T-helper 1 cell (primary cell): ENCODE data around the gene MFSD11.
"Not testable (repeated sequence)": the region's sequence is repeated elsewhere in the genome, so short reads cannot be mapped to it uniquely, and the experiment has no call there.

Experiments
- DNase-seq, 5 donors: peaks; one replicate each; pipeline ENCODE4 v3.0.0-alpha.2; 2012 to 2020

The MFSD11 gene

GRCh38 chr17:76805319-76805718 lies 67.4 kb downstream of the MFSD11 start:
- no peak for DNase-seq

GRCh38 chr17:76806151-76806550 lies 68.2 kb downstream of the MFSD11 start:
- not testable (repeated sequence) for DNase-seq

- not testable (repeated sequence) for DNase-seq
Observed at GRCh38 chr17:76806767-76807166, 68.8 kb downstream of the MFSD11 start.

- DNase-seq, result no peak
Observed at GRCh38 chr17:76808326-76808725, 70.4 kb downstream of the MFSD11 start.

DNA sequence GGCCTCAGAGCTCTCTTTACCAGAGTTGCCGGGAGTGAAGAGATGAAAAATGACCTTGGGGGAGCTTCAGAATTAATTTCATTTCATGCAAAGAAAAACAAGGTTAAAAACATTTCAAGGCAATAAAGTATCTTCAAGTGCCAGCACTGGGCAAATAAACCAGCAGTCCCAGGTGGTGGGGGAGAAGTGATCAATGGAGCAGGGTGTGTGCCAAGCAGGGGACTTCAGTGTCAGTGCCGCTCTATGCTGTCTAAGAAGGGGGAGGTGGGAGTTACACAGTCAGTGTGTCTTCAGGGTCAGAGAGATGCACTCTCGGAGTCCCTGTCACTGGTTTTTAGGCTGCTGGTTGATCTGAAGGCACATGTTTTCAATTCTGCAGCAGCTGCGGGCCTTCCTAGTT lies 73.0 kb downstream of the MFSD11 start:
- DNase-seq, result no peak

DNA sequence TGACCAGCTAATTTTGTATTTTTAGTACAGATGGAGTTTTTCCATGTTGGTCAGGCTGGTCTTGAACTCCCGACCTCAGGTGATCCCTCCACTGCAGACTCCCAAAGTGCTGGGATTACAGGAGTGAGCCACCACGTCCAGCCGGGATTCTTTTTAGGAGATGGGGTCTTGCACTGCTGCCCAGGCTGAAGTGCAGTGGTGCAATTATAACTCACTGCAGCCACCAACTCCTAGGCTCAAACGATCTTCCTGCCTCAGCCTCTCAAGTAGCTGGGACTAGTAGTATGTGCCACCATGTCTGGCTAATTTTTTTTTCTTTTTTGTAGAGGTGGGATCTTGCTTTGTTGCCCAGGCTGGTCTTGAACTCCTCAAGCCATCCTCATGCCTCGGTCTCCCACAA lies 73.9 kb downstream of the MFSD11 start:
- no peak for DNase-seq

DNA sequence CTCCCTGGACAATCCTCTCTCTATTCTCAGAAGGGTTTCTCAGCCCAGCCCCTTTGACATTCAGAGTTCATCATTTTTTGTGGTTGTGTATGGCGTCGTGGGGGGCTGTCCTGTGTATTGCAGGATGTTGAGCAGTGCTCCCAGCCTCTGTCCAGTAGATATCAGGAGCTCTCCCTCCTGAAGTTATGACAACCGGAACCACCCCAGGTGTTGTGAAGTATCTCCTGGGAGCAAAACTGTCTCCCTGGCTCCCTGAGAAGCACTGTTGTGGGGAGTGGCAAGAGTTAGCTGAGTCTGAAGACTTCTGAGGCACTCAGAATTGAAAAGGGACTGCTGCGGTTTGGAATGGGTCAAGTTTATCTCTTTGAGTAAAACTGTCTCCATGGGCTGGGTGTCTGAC lies 74.3 kb downstream of the MFSD11 start:
- no peak for DNase-seq

GRCh38 chr17:76812968-76813367 lies 75.0 kb downstream of the MFSD11 start:
- DNase-seq, result no peak

DNA sequence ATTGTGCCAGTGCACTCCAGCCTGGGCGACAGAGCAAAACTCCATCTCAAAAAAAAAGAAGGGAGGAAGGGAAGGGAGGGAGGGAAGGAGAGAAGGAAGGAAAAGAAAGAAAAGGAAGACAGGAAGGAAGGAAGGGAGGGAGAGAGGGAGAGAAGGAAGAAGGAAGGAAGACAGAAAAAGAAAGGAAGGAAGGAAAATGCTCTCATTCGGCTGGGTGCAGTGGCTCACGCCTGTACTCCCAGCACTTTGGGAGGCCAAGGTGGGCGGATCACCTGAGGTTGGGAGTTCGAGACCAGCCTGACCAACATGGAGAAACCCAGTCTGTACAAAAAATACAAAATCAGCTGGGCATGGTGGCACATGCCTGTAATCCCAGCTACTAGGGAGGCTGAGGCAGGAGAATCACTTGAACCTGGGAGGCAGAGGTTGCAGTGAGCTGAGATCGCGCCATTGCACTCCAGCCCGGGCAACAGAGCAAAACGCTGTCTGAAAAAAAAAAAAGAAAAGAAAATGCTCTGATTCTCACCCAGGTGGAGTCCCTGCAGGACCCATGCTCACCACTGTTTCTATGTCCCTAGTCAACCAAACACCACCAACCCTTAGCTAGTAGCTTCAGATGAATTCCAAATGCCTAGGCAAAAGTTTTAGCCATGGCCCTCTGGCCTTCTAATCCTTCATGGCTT lies 78.1 kb downstream of the MFSD11 start:
- DNase-seq, result not testable (repeated sequence)

DNA sequence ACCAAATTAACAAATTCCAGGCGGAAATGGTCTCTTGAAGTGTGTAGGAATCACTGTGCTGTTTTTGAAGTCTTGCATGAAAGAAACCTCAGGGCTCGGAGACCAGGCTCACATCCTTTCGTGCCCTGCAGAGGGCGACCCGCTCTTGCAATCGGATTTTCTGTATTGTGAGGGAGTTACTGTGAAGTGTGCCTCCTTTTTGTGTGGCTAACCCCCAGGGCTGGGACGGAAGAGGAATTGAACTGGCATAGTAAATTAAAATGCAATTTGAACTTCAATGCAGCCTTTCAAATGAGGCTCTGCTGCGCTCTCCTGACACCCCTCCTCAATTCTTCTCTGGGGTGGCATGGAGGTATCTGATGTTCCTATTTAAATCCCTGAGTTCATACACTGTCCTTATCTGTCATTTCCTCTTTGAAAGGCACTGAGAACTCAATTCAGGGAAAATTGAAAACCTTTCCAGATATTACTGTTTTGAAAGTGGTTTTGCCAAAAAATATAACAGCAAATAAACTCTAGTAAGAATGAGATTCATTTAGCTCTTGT lies 78.7 kb downstream of the MFSD11 start:
- DNase-seq, result peak in 4 of 5 donors; percentile 22 to 66 (median 38)

DNA sequence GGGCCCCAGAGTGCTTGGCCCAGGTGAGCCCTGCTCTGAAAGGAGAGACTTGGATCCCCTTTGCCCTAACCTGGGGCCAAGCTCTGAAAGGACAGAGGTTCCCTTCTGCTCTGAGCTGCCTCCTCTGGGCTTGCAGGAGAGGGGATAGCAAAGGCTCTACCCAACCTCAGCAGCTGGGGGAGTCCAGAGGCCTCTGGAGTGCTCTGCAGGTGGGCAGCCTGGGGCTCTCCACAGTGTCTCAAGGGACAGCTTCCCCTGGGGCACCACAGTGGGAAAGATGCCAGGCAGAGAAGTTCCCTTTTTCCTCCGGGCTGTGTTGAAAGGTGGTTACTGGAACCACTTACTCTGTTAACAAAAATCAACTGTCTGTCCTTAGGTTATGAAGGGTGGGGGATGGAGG lies 82.1 kb downstream of the MFSD11 start:
- no peak for DNase-seq

DNA sequence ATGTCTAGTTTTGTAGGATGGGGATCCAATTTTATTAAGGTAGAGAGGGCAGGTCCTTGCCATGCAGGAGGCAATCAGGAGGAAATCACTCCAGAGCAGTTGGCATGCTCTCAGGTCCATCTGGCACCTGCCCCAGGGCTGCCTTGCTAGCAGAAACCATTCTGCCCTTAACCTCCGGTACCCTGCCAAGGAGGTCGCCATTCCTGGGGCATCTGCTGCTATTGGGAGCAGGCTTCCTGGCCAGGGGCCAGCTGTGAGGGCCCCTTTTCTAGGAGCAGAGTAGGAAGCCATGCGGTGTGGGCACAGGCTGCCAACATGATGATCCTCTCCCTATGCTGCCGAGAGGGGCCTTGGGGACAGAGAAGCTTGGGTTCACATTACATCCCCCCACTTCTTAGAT lies 82.6 kb downstream of the MFSD11 start:
- DNase-seq, result no peak

DNA sequence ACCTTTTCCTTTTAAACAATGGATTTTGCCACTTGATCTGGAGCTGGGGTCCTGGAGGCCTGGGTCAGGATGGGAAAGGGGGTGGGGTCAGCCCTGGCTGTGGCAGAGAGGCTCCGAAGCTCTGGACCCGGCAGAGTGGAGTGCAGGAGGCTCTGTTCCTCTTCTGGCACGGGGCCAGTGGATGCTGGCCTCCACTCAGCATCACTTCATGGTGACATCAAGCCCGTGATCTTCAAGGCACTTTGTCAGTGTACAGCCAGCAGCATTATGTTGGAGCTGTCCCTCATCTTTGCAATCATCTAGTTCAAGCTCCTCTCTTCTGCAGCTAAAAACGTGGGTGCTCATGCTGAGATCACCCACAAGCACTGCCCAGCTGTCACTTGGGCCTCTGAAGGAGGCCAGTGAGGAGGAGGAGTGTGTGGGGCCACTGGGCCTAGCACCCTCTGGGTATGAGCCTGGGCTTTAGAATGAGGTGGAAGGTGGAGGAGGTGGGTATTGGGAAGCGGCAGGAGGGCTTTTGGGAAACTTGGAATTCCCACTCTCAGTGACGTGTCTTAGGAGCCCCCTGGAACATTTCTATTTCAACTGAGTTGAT lies 84.4 kb downstream of the MFSD11 start:
- DNase-seq, result no peak

- DNase-seq, result no peak
Observed at GRCh38 chr17:76824093-76824492, 86.2 kb downstream of the MFSD11 start.

GRCh38 chr17:76826330-76827068 lies 88.6 kb downstream of the MFSD11 start:
- no peak for DNase-seq

- DNase-seq, result no peak
Observed at GRCh38 chr17:76827736-76828135, 89.8 kb downstream of the MFSD11 start.
